Fibroblast of pulmonary artery (primary cell): ENCODE measurements around the gene FAM168A.
"Not testable (repeated sequence)": the region's sequence is repeated elsewhere in the genome, so short reads cannot be mapped to it uniquely, and the experiment has no call there.

Source experiments
- DNase-seq: peaks from one replicate; pipeline ENCODE4 v3.0.0-alpha.2; 2010; ENCODE audit warnings: low read depth
- H3K4me3 ChIP-seq: replicated peaks from 2 replicates; pipeline ENCODE4 v1.5.1; 2011; ENCODE audit warnings: low read depth, mild to moderate bottlenecking, control low read depth, low read length, moderate library complexity
- CTCF ChIP-seq: IDR thresholded peaks from 2 replicates; pipeline ENCODE4 v1.5.1; 2011; ENCODE audit warnings: mild to moderate bottlenecking, control low read depth, low read length, inconsistent platforms; ENCODE audit errors: missing control alignments

FAM168A gene

GRCh38 chr11:73439002-73439843, 158.7 kb downstream of the FAM168A start:
- H3K4me3 ChIP-seq = no peak overlapping the region
- TF ChIP-seq CTCF = no peak
- no peak for DNase-seq

GRCh38 chr11:73436859-73437258, 161.1 kb downstream of the FAM168A start:
- not testable (repeated sequence) for DNase-seq, H3K4me3 ChIP-seq

GRCh38 chr11:73431396-73431795, 166.5 kb downstream of the FAM168A start:
- no peak overlapping the region for H3K4me3 ChIP-seq
- TF ChIP-seq CTCF = no peak
- no peak for DNase-seq

- no peak overlapping the region for H3K4me3 ChIP-seq
- DNase-seq = no peak
- TF ChIP-seq CTCF = no peak
These were observed 167.6 kb downstream of the FAM168A start for GRCh38 chr11:73430326-73430725.

GRCh38 chr11:73429121-73429750, 168.7 kb downstream of the FAM168A start:
- H3K4me3 ChIP-seq = no peak overlapping the region
- no peak for TF ChIP-seq CTCF
- DNase-seq = peak; percentile 59

- DNase-seq = no peak
- TF ChIP-seq CTCF = no peak
- no peak overlapping the region for H3K4me3 ChIP-seq
These were observed 169.2 kb downstream of the FAM168A start for GRCh38 chr11:73428699-73429098.

- H3K4me3 ChIP-seq = no peak overlapping the region
- TF ChIP-seq CTCF = no peak
- DNase-seq = no peak
These were observed 169.7 kb downstream of the FAM168A start for GRCh38 chr11:73428227-73428626.
